HG03175 (cell line): ENCODE measurements around the gene SLC38A1.
A peak's percentile ranks its signal among the peaks of the same experiment; 100 is the strongest.

Experiments
- ATAC-seq: cut with Tn5 transposase; IDR thresholded peaks from one replicate; pipeline ENCODE4 v1.9.1; 2021; ENCODE audit warnings: mild to moderate bottlenecking, moderate library complexity; ENCODE audit not compliant: unreplicated experiment

Gene SLC38A1

GRCh38 chr12:46237371-46238045 lies 31.3 kb downstream of the SLC38A1 start:
- ATAC-seq, result no peak

GRCh38 chr12:46234000-46234399 lies 34.8 kb downstream of the SLC38A1 start:
- ATAC-seq, result no peak

- ATAC-seq, result no peak
Measured at GRCh38 chr12:46233423-46233822, 35.4 kb downstream of the SLC38A1 start.

GRCh38 chr12:46230983-46231382 lies 37.9 kb downstream of the SLC38A1 start:
- no peak for ATAC-seq

- no peak for ATAC-seq
Measured at GRCh38 chr12:46230306-46230705, 38.5 kb downstream of the SLC38A1 start.

GRCh38 chr12:46227616-46228015 lies 41.2 kb downstream of the SLC38A1 start:
- ATAC-seq, result no peak

- ATAC-seq, result no peak
Measured at GRCh38 chr12:46224386-46224785, 44.5 kb downstream of the SLC38A1 start.

- no peak for ATAC-seq
Measured at GRCh38 chr12:46223047-46223446, 45.8 kb downstream of the SLC38A1 start.

- no peak for ATAC-seq
Measured at GRCh38 chr12:46222636-46223035, 46.2 kb downstream of the SLC38A1 start.

- ATAC-seq, result no peak
Measured at GRCh38 chr12:46221255-46222128, 47.4 kb downstream of the SLC38A1 start.

GRCh38 chr12:46219877-46220655 lies 48.8 kb downstream of the SLC38A1 start:
- no peak for ATAC-seq

GRCh38 chr12:46219132-46219876 lies 49.5 kb downstream of the SLC38A1 start:
- no peak for ATAC-seq

- no peak for ATAC-seq
Measured at GRCh38 chr12:46218322-46219095, 50.3 kb downstream of the SLC38A1 start.

GRCh38 chr12:46217541-46218321 lies 51.1 kb downstream of the SLC38A1 start:
- peak; percentile 68 for ATAC-seq

GRCh38 chr12:46214668-46215436 lies 54.0 kb downstream of the SLC38A1 start:
- peak; percentile 76 for ATAC-seq

GRCh38 chr12:46212108-46212982 lies 56.5 kb downstream of the SLC38A1 start:
- ATAC-seq, result no peak

GRCh38 chr12:46210873-46211439 lies 57.9 kb downstream of the SLC38A1 start:
- ATAC-seq, result no peak
